Mucosa of stomach (tissue), 1 donor: ENCODE results near the gene TMEM181.
"Not testable (repeated sequence)": the region's sequence is repeated elsewhere in the genome, so short reads cannot be mapped to it uniquely, and the experiment has no call there.

Source experiments
- H3K27me3 ChIP-seq: one replicate; pipeline ENCODE4 v1.7.0; 2013; ENCODE audit warnings: mild to moderate bottlenecking, low read length; ENCODE audit not compliant: control insufficient read depth, insufficient read depth
- H3K36me3 ChIP-seq: one replicate; pipeline ENCODE4 v1.7.0; 2013; ENCODE audit warnings: low read length; ENCODE audit not compliant: control insufficient read depth, insufficient read depth
- H3K4me1 ChIP-seq: one replicate; pipeline ENCODE4 v1.7.0; 2013; ENCODE audit warnings: mild to moderate bottlenecking, low read length; ENCODE audit not compliant: control insufficient read depth, insufficient read depth
- H3K4me3 ChIP-seq: one replicate; pipeline ENCODE4 v1.7.0; 2013; ENCODE audit warnings: low read length
- H3K9ac ChIP-seq: one replicate; pipeline ENCODE4 v1.7.0; 2013; ENCODE audit warnings: mild to moderate bottlenecking, low read length, moderate library complexity
- H3K9me3 ChIP-seq: one replicate; pipeline ENCODE4 v1.7.0; 2013; ENCODE audit warnings: mild to moderate bottlenecking, low read length, moderate library complexity; ENCODE audit not compliant: control insufficient read depth
- donor health status: Pancreatic carcinoma.

TMEM181 gene

GRCh38 chr6:158655569-158656450 lies 95.9 kb downstream of the TMEM181 start:
- Histone ChIP-seq H3K27me3 (no peaks in the 10 kb centered on the region), H3K9ac (no peak overlapping the region), H3K4me3 (no peak overlapping the region), H3K9me3 (no peaks in the 10 kb centered on the region), H3K4me1 (peaks cover 23% of the 10 kb centered on the region), H3K36me3 (no peaks in the 10 kb centered on the region)

GRCh38 chr6:158656986-158657385 lies 97.1 kb downstream of the TMEM181 start:
- peaks cover 23% of the 10 kb centered on the region for H3K4me1 ChIP-seq
- not testable (repeated sequence) for H3K4me3 ChIP-seq, H3K27me3 ChIP-seq, H3K36me3 ChIP-seq, H3K9ac ChIP-seq, H3K9me3 ChIP-seq

GRCh38 chr6:158660333-158660754 lies 100.5 kb downstream of the TMEM181 start:
- H3K9me3 ChIP-seq: no peaks in the 10 kb centered on the region
- peaks cover 17% of the 10 kb centered on the region for H3K4me1 ChIP-seq
- no peak overlapping the region for H3K9ac ChIP-seq
- H3K4me3 ChIP-seq: no peak overlapping the region
- no peaks in the 10 kb centered on the region for H3K36me3 ChIP-seq
- H3K27me3 ChIP-seq: no peaks in the 10 kb centered on the region

- Histone ChIP-seq H3K9me3 (no peaks in the 10 kb centered on the region), H3K4me3 (no peak overlapping the region), H3K36me3 (no peaks in the 10 kb centered on the region), H3K9ac (no peak overlapping the region), H3K27me3 (no peaks in the 10 kb centered on the region), H3K4me1 (peaks cover 17% of the 10 kb centered on the region)
Measured at GRCh38 chr6:158661156-158661685, 101.3 kb downstream of the TMEM181 start.

GRCh38 chr6:158662607-158662953 lies 102.7 kb downstream of the TMEM181 start:
- Histone ChIP-seq H3K4me1 (peaks cover 17% of the 10 kb centered on the region), H3K27me3 (no peaks in the 10 kb centered on the region), H3K36me3 (no peaks in the 10 kb centered on the region), H3K9ac (no peak overlapping the region), H3K4me3 (no peak overlapping the region), H3K9me3 (no peaks in the 10 kb centered on the region)

GRCh38 chr6:158662954-158663624 lies 103.2 kb downstream of the TMEM181 start:
- no peaks in the 10 kb centered on the region for H3K36me3 ChIP-seq
- H3K9ac ChIP-seq: peak overlapping the region; percentile 26
- H3K9me3 ChIP-seq: no peaks in the 10 kb centered on the region
- H3K4me1 ChIP-seq: peaks cover 17% of the 10 kb centered on the region
- H3K27me3 ChIP-seq: no peaks in the 10 kb centered on the region
- H3K4me3 ChIP-seq: no peak overlapping the region

GRCh38 chr6:158663625-158664165 lies 103.8 kb downstream of the TMEM181 start:
- H3K4me3 ChIP-seq: no peak overlapping the region
- H3K9ac ChIP-seq: peak overlapping the region; percentile 26
- H3K27me3 ChIP-seq: no peaks in the 10 kb centered on the region
- no peaks in the 10 kb centered on the region for H3K9me3 ChIP-seq
- H3K4me1 ChIP-seq: peaks cover 17% of the 10 kb centered on the region
- H3K36me3 ChIP-seq: no peaks in the 10 kb centered on the region

- no peaks in the 10 kb centered on the region for H3K27me3 ChIP-seq
- no peaks in the 10 kb centered on the region for H3K36me3 ChIP-seq
- H3K9me3 ChIP-seq: no peaks in the 10 kb centered on the region
- H3K4me3 ChIP-seq: no peak overlapping the region
- no peak overlapping the region for H3K9ac ChIP-seq
- H3K4me1 ChIP-seq: peaks cover 11% of the 10 kb centered on the region
Measured at GRCh38 chr6:158665332-158665731, 105.4 kb downstream of the TMEM181 start.

- Histone ChIP-seq H3K27me3 (no peaks in the 10 kb centered on the region), H3K4me1 (peaks cover 6% of the 10 kb centered on the region), H3K4me3 (no peak overlapping the region), H3K9me3 (no peaks in the 10 kb centered on the region), H3K9ac (no peak overlapping the region), H3K36me3 (no peaks in the 10 kb centered on the region)
Measured at GRCh38 chr6:158666628-158667359, 106.9 kb downstream of the TMEM181 start.

GRCh38 chr6:158667360-158667981 lies 107.6 kb downstream of the TMEM181 start:
- Histone ChIP-seq H3K4me3 (no peak overlapping the region), H3K36me3 (no peaks in the 10 kb centered on the region), H3K9ac (no peak overlapping the region)

GRCh38 chr6:158668707-158669103 lies 108.8 kb downstream of the TMEM181 start:
- Histone ChIP-seq H3K4me1 (no peaks in the 10 kb centered on the region), H3K9ac (no peak overlapping the region), H3K36me3 (no peaks in the 10 kb centered on the region), H3K27me3 (no peaks in the 10 kb centered on the region), H3K4me3 (no peak overlapping the region), H3K9me3 (no peaks in the 10 kb centered on the region)

More at GRCh38 chr6:158667360-158667981, 107.6 kb downstream of the TMEM181 start:
- Histone ChIP-seq H3K27me3 (no peaks in the 10 kb centered on the region), H3K9me3 (no peaks in the 10 kb centered on the region), H3K4me1 (peaks cover 6% of the 10 kb centered on the region)
